Panc1 (cell line): ENCODE measurements around the gene GOLGA6L10.

Experiments
- POLR2AphosphoS5 ChIP-seq: IDR thresholded peaks from 2 replicates; pipeline ENCODE4 v1.6.1; 2012; ENCODE audit warnings: mild to moderate bottlenecking, low read depth, low read length, moderate library complexity
- TF ChIP-seq, protein P1 (sequence below): fragments of 450-650 bp; IDR thresholded peaks from 2 replicates; pipeline ENCODE4 v1.5.1; 2017; ENCODE audit warnings: mild to moderate bottlenecking

DNA sequence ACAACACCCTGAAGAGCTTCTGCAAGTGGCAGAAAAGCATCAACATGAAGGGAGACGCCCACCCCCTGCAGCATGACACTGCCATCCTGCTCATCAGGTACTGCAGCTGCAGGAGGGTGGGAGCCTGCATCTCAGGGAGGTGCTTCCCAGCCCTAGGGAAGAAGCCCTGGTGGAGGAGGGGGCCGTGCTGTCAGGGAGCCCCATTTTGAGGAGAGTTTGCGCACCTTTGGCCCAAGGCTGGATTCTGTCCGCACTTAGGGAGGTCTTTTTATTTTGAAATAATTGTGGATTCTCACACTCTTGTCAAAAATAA lies 44.5 kb downstream of the GOLGA6L10 start:
- TF ChIP-seq, protein P1, sequence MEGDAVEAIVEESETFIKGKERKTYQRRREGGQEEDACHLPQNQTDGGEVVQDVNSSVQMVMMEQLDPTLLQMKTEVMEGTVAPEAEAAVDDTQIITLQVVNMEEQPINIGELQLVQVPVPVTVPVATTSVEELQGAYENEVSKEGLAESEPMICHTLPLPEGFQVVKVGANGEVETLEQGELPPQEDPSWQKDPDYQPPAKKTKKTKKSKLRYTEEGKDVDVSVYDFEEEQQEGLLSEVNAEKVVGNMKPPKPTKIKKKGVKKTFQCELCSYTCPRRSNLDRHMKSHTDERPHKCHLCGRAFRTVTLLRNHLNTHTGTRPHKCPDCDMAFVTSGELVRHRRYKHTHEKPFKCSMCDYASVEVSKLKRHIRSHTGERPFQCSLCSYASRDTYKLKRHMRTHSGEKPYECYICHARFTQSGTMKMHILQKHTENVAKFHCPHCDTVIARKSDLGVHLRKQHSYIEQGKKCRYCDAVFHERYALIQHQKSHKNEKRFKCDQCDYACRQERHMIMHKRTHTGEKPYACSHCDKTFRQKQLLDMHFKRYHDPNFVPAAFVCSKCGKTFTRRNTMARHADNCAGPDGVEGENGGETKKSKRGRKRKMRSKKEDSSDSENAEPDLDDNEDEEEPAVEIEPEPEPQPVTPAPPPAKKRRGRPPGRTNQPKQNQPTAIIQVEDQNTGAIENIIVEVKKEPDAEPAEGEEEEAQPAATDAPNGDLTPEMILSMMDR = no peak
- TF ChIP-seq POLR2AphosphoS5 = no peak
